PC-9 (cell line): ENCODE results near the gene EXD3. TPM values are rescaled to one million over a fixed set of nuclear protein-coding genes. Genes with fewer than 3 reads are reported as not detected.

Experiments used
- BruUV-seq: library from RNA; stranded (reverse); fragments of 400-500 nt; replicated peaks from 2 replicates; lab custom pipeline; 2021; lab: Mats Ljungman, UMichigan
- CTCF ChIA-PET: fragments of 300-600 bp; sonication (Branson Sonifier 250); formaldehyde crosslinking; loops from one replicate; lab custom pipeline; 2022; ENCODE audit warnings: antibody characterized with exemption; lab: Charles Lee
- POLR2A ChIA-PET: fragments of 300-600 bp; sonication (Branson Sonifier 250); formaldehyde crosslinking; loops from one replicate; lab custom pipeline; 2022; ENCODE audit warnings: antibody characterized with exemption; ENCODE audit not compliant: unreplicated experiment; lab: Charles Lee
- DNase-seq, 2 experiments: peaks; one replicate each; pipeline versions ENCODE4 v3.0.0 to v3.0.0-alpha.2; 2015 to 2022; ENCODE audit warnings: mixed read lengths in 1 of 2
- H2AFZ ChIP-seq: fragments of 200-600 bp; sonication (generic); 2 replicates; pipeline ENCODE4 v1.8.1; 2017; ENCODE audit warnings: antibody characterized with exemption
- H3F3A ChIP-seq: fragments of 200-600 bp; sonication (generic); 2 replicates; pipeline ENCODE4 v1.8.1; 2017; ENCODE audit warnings: antibody characterized with exemption, mild to moderate bottlenecking, low read depth; ENCODE audit not compliant: insufficient read depth
- H3K27ac ChIP-seq: fragments of 200-600 bp; sonication (generic); 2 replicates; pipeline ENCODE4 v1.6.1; 2016; ENCODE audit warnings: mixed run types
- H3K27me3 ChIP-seq: fragments of 200-600 bp; sonication (generic); 2 replicates; pipeline ENCODE4 v1.6.1; 2016; ENCODE audit warnings: low read depth, mixed run types; ENCODE audit not compliant: insufficient read depth
- H3K36me3 ChIP-seq: fragments of 200-600 bp; sonication (generic); 2 replicates; pipeline ENCODE4 v1.6.1; 2016; ENCODE audit warnings: low read depth, mixed run types
- H3K4me1 ChIP-seq: fragments of 200-600 bp; sonication (generic); replicated peaks from 2 replicates; pipeline ENCODE4 v1.6.1; 2016; ENCODE audit warnings: mixed run types; ENCODE audit not compliant: insufficient read depth
- H3K4me2 ChIP-seq: fragments of 200-600 bp; sonication (generic); 2 replicates; pipeline ENCODE4 v1.6.1; 2017; ENCODE audit warnings: mixed run types
- H3K4me3 ChIP-seq: fragments of 200-600 bp; sonication (generic); 2 replicates; pipeline ENCODE4 v1.6.1; 2016; ENCODE audit warnings: mixed run types
- H3K79me2 ChIP-seq: fragments of 200-600 bp; sonication (generic); 2 replicates; pipeline ENCODE4 v1.6.1; 2017; ENCODE audit warnings: low read depth, mixed run types
- H3K9me2 ChIP-seq: fragments of 200-600 bp; sonication (generic); 2 replicates; pipeline ENCODE4 v1.8.1; 2017; ENCODE audit warnings: mild to moderate bottlenecking; ENCODE audit not compliant: insufficient read depth
- H3K9me3 ChIP-seq: fragments of 200-600 bp; sonication (generic); 2 replicates; pipeline ENCODE4 v1.8.1; 2016; ENCODE audit warnings: low read depth; ENCODE audit not compliant: insufficient read depth
- H4K20me1 ChIP-seq: fragments of 200-600 bp; sonication (generic); 2 replicates; pipeline ENCODE4 v1.8.1; 2017; ENCODE audit not compliant: insufficient read depth
- EZH2 ChIP-seq: fragments of 200-600 bp; sonication (generic); IDR thresholded peaks from 2 replicates; pipeline ENCODE4 v1.8.0; 2017; ENCODE audit warnings: antibody characterized with exemption, low read depth
- intact Hi-C: fragments of 100-400 bp; cut with micrococcal nuclease; formaldehyde crosslinking; loops from one replicate; pipeline ENCODE4 v1.10.0; 2022; ENCODE audit not compliant: unreplicated experiment
- total RNA-seq: library from RNA; stranded (reverse); gene quantifications from 2 replicates; pipeline ENCODE4 v1.2.3, GENCODE V29; 2021
- TF ChIP-seq, protein P1 (sequence below): fragments of 200-600 bp; sonication (generic); conservative IDR thresholded peaks from 2 replicates; pipeline ENCODE4 v1.6.1; 2017; ENCODE audit warnings: mixed run types, antibody characterized with exemption, mild to moderate bottlenecking, moderate library complexity

The EXD3 gene
- total RNA-seq, 1 experiment from 2014 or later, result 23.7 TPM

DNA sequence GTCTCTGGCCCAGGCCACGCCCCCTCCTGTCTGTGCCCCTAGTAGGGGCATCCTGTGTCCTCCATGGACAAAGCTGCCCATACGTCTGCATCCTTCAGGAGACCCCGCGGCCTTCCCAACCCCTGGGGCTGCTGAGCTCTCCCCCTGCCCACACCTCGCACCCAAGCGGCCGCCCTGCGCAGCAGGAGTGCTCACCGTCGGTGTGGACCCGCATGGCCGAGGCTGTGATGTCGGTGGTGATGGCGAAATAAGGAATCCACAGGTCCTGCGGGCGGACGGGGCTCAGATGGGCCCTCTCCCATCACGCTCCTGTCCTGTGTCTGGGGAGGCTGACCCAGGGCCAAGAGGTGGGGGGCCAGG, 40.9 kb upstream of the EXD3 start:
- no peak overlapping the region for H3K4me2 ChIP-seq
- H4K20me1 ChIP-seq, result no peaks in the 10 kb centered on the region
- TF ChIP-seq, protein P1, sequence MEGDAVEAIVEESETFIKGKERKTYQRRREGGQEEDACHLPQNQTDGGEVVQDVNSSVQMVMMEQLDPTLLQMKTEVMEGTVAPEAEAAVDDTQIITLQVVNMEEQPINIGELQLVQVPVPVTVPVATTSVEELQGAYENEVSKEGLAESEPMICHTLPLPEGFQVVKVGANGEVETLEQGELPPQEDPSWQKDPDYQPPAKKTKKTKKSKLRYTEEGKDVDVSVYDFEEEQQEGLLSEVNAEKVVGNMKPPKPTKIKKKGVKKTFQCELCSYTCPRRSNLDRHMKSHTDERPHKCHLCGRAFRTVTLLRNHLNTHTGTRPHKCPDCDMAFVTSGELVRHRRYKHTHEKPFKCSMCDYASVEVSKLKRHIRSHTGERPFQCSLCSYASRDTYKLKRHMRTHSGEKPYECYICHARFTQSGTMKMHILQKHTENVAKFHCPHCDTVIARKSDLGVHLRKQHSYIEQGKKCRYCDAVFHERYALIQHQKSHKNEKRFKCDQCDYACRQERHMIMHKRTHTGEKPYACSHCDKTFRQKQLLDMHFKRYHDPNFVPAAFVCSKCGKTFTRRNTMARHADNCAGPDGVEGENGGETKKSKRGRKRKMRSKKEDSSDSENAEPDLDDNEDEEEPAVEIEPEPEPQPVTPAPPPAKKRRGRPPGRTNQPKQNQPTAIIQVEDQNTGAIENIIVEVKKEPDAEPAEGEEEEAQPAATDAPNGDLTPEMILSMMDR, result no peak
- no peak for TF ChIP-seq EZH2
- no peaks in the 10 kb centered on the region for H3F3A ChIP-seq
- intact Hi-C loops, result no loop called here
- no peak for DNase-seq
- no peaks in the 10 kb centered on the region for H3K79me2 ChIP-seq
- no peak overlapping the region for H2AFZ ChIP-seq
- H3K27ac ChIP-seq, result no peak overlapping the region
- H3K4me1 ChIP-seq, result 0 out of 2 replicates have a peak, but pooled peaks cover 4% of the 10 kb centered on the region
- POLR2A ChIA-PET, result no interaction called here
- 0 out of 2 replicates have a peak, but pooled peaks cover 6% of the 10 kb centered on the region for H3K27me3 ChIP-seq
- no peaks in the 10 kb centered on the region for H3K9me2 ChIP-seq
- no peak overlapping the region for H3K4me3 ChIP-seq
- no peaks in the 10 kb centered on the region for H3K36me3 ChIP-seq
- H3K9me3 ChIP-seq, result no peaks in the 10 kb centered on the region
- no TSS peak for BruUV-seq
- CTCF ChIA-PET, result no interaction called here

DNA sequence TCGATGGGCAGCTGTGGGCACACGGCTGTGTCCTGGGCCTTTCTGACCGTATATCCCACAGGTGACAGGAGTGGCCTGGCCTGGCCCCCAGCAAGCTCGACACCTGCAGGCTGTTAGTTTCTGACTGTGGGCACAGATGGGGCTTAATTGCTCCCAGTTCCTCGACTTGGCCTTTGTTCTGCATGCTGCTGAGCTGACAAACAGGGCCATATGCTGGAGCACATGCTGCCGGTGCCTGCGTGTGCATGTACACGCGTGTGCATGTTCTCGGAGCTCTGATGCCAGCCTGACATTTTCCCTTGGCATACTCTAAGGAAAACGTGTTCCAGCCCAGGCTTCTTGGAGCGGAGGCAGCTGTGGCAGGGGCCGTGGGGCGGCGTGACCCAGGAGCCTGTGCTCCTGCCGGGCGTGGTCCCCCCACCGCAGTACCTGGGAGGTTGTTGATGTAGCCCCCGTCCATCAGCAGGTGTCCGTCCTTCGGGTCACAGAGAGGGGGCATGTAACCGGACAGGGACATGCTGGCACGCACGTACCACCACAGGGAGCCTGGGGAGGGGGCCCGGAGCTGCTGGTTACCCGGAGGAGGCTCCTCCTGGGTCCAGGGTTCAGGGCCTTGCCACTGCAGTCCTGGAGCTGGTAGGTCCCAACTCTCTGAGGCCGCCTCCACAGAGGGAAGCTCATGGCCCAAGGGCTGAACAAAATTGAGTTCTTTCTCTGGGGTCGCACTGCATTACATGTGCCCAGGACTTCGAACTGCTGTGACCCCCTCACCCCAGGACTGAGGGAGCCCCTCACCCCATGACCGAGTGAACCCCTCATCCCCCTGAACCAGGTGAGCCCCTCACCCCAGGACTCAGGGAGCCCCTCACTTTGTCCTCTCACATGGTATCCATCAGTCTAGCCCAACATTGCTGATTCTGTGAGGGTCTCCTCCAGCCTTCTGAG, 40.3 kb upstream of the EXD3 start:
- H3F3A ChIP-seq, result no peaks in the 10 kb centered on the region
- 0 out of 2 replicates have a peak, but pooled peaks cover 4% of the 10 kb centered on the region for H3K4me1 ChIP-seq
- H3K4me3 ChIP-seq, result no peak overlapping the region
- H3K27me3 ChIP-seq, result 0 out of 2 replicates have a peak, but pooled peaks cover 6% of the 10 kb centered on the region
- ChIA-PET POLR2A (no interaction called here), CTCF (no interaction called here)
- H3K36me3 ChIP-seq, result no peaks in the 10 kb centered on the region
- no peak overlapping the region for H3K4me2 ChIP-seq
- no peak overlapping the region for H2AFZ ChIP-seq
- no peak overlapping the region for H3K27ac ChIP-seq
- H3K9me2 ChIP-seq, result no peaks in the 10 kb centered on the region
- DNase-seq, result no peak
- no peaks in the 10 kb centered on the region for H3K79me2 ChIP-seq
- intact Hi-C loops, result no loop called here
- no TSS peak for BruUV-seq
- H4K20me1 ChIP-seq, result no peaks in the 10 kb centered on the region
- H3K9me3 ChIP-seq, result no peaks in the 10 kb centered on the region
- no peak for TF ChIP-seq EZH2

DNA sequence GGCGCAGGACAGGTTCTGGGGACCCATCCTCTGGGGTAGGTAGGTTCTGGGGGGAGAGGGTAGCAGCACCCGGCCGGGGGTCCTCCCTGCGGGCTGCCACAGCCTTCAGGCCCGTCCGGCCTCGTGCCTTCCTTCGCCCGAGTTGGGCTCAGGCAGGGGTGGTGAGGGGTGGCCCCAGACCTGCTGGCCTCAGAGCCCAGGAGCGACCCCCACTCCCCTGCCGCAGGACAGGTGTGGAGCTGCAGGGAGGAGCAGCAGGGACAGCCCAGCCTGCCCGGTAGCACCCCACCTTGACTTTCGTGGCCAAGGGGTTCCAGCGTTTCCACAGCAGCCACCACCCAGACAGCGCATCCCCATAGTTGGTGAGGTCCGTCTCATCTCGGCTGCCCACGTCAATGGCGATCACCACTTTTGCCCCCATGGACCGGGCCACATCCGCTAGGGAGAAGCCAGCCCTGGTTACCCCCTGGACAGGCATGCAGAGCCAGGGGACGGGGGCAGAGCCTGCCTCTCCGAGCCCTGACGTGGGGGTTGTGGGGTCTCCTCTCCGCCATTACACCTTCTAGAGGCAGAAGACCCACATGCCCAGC, 39.5 kb upstream of the EXD3 start:
- Histone ChIP-seq H4K20me1 (no peaks in the 10 kb centered on the region), H3K9me2 (no peaks in the 10 kb centered on the region), H3K27ac (no peak overlapping the region), H3K36me3 (no peaks in the 10 kb centered on the region), H3K9me3 (no peaks in the 10 kb centered on the region), H3K4me1 (0 out of 2 replicates have a peak, but pooled peaks cover 4% of the 10 kb centered on the region), H2AFZ (no peak overlapping the region), H3K4me2 (no peak overlapping the region), H3K4me3 (no peak overlapping the region), H3K79me2 (0 out of 2 replicates have a peak, but pooled peaks cover 3% of the 10 kb centered on the region), H3F3A (no peaks in the 10 kb centered on the region), H3K27me3 (0 out of 2 replicates have a peak, but pooled peaks cover 6% of the 10 kb centered on the region)
- no peak for TF ChIP-seq EZH2
- TF ChIP-seq, protein P1, result no peak
- ChIA-PET CTCF (no interaction called here), POLR2A (no interaction called here)
- DNase-seq, result no peak
- no TSS peak for BruUV-seq
- intact Hi-C loops, result no loop called here
